Esophagus (tissue), 2 donors: ENCODE data around the gene C2CD3. TPM values are rescaled to one million over a fixed set of nuclear protein-coding genes. Genes with fewer than 3 reads are reported as not detected.

Experiments used
- H3K27ac ChIP-seq, 2 donors: one replicate each; pipeline ENCODE4 v1.5.1; 2013; ENCODE audit warnings: low read depth in 2 of 2, mild to moderate bottlenecking in 2 of 2, inconsistent platforms in 1 of 2, low read length in 1 of 2, moderate library complexity in 1 of 2
- H3K27me3 ChIP-seq, 2 donors: one replicate each; pipeline ENCODE4 v1.6.1; 2013; ENCODE audit warnings: low read length in 2 of 2, control low read depth in 1 of 2, mild to moderate bottlenecking in 1 of 2; ENCODE audit not compliant: insufficient read depth in 2 of 2, control insufficient read depth in 1 of 2
- H3K36me3 ChIP-seq, 2 donors: one replicate each; pipeline ENCODE4 v1.6.1; 2013; ENCODE audit warnings: low read length in 1 of 2; ENCODE audit not compliant: control insufficient read depth in 2 of 2, insufficient read depth in 2 of 2
- H3K4me1 ChIP-seq, 2 donors: one replicate each; pipeline ENCODE4 v1.6.1; 2013; ENCODE audit warnings: low read length in 1 of 2; ENCODE audit not compliant: control insufficient read depth in 2 of 2, insufficient read depth in 2 of 2
- H3K4me3 ChIP-seq, 2 donors: one replicate each; pipeline ENCODE4 v1.5.1; 2013; ENCODE audit warnings: low read length in 2 of 2, mild to moderate bottlenecking in 2 of 2, low read depth in 1 of 2, moderate library complexity in 1 of 2
- H3K9me3 ChIP-seq, 2 donors: one replicate each; pipeline ENCODE4 v1.6.1; 2013; ENCODE audit warnings: mild to moderate bottlenecking in 2 of 2, low read depth in 1 of 2, low read length in 1 of 2, moderate library complexity in 1 of 2; ENCODE audit not compliant: control insufficient read depth in 2 of 2, insufficient read depth in 1 of 2
- WGBS, 2 donors: extraction: QIAGEN DNeasy Blood & Tissue Kit; methylation state at CpG; one replicate each; pipeline ENCODE4 v1.1.7; 2013; 5-methylcytosine and 5-hydroxymethylcytosine counted together
- polyA plus RNA-seq, 2 donors: library from polyadenylated mRNA; stranded (reverse); fragments of 200-250 nt; gene quantifications; one replicate each; pipeline ENCODE4 v1.2.3, GENCODE V29; 2013
- donor health status: healthy with polysubstance abuse.
- donor health status: Bipolar disorder and iron deficiency.

C2CD3 gene
- polyA plus RNA-seq, 2 donors, result 5.4 to 6.4 TPM

- 2 to 3% methylated on average over 28 to 43 of the region's 43 CpGs for WGBS, 2 donors
- no peaks in the 10 kb centered on the region for H3K36me3 ChIP-seq
- H3K4me3 ChIP-seq, result peak within 1 kb of the TSS; percentile 49 to 53
- no peaks in the 10 kb centered on the region for H3K4me1 ChIP-seq
- no peaks in the 10 kb centered on the region for H3K27me3 ChIP-seq
- H3K27ac ChIP-seq, result peak within 1 kb of the TSS; percentile 90 to 93
- H3K9me3 ChIP-seq, result no peaks in the 10 kb centered on the region
Observed at GRCh38 chr11:73982595-73982989, 188.2 kb downstream of the C2CD3 start, which contains the start of gene UCP2. UCP2 (minus strand) TSS chr11:73982843; CDS start chr11:73978378, 4,465 bp downstream.

DNA sequence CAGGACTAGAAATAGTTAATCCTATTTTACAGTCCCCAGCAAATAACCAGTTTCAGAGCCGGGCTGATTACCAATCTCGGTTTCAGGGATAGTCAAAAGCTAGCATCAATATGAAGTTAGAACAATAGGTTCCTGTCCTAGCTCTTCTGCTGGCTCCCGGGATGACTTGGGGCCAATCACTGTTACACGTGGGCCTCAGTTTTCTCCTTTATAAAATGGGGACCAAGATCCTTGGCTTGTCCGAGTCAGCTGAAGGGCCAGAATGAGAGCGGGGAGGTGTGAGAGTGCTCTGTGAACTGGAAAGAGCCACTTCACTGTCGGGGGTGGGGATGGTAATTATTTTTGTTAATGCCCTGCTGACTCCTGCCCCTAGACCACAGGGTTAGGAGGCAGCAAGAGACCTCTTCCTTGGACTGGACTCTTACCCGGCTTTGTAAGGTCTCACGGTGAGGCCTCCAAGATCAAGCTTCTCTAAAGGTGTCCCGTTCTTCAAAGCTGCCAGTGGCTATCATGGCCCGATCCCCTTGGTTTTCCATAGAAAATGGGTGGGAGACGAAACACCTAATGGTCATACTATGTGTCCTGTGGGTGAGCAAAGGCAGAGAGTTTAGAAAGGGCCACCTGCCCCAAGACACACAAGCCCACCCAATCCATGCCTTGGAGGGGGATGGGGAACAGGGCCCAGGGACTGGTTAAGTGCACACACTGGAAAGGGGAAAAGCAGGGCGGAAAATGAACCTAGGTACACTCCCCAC is 189.6 kb downstream of the C2CD3 start:
- Histone ChIP-seq H3K4me1 (no peaks in the 10 kb centered on the region), H3K9me3 (no peaks in the 10 kb centered on the region), H3K36me3 (no peaks in the 10 kb centered on the region), H3K27me3 (no peaks in the 10 kb centered on the region), H3K27ac (no peak overlapping the region), H3K4me3 (peak overlapping the region; percentile 49 to 53)
- WGBS, 2 donors, result 65 to 78% methylated on average over 12 to 13 of the region's 13 CpGs

- WGBS, 2 donors, result 48 to 52% methylated on average over 6 of the region's 6 CpGs
- H3K27ac ChIP-seq, result peak overlapping the region; percentile 34 to 36
- H3K4me1 ChIP-seq, result no peaks in the 10 kb centered on the region
Observed at GRCh38 chr11:73980001-73980961, 190.5 kb downstream of the C2CD3 start.

DNA sequence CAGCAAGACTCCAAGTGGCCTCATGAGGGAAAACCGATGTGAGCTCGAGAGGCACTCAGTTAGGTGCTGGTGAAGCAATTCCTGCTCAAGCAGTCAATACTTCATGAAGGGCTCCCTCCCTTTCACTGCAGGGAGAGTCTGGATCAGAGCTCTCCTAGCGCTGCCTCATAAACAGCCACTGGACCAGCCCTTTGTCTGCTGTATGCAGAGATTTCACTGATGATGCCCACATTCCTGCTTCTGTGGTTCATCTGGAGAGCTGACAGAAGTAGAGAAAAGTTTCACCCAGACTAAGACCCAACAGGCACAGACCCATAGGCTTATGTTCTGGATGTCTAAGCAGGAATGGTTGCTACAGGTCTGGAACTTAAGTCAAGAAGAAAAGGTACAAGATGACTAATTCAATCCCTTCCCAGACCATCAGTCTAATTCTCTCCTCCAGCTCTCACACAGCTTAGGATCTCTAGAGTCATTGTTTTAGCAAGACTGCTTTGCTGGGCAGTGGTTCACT is 192.2 kb downstream of the C2CD3 start:
- no peaks in the 10 kb centered on the region for H3K9me3 ChIP-seq
- 91 to 95% methylated on average over 3 of the region's 3 CpGs for WGBS, 2 donors
- H3K4me3 ChIP-seq, result no peak overlapping the region
- no peak overlapping the region for H3K27ac ChIP-seq
- peaks cover 3 to 12% of the 10 kb centered on the region in 2 donors for H3K4me1 ChIP-seq
- peaks cover 0 to 4% of the 10 kb centered on the region in 2 donors for H3K36me3 ChIP-seq
- no peaks in the 10 kb centered on the region for H3K27me3 ChIP-seq

More at GRCh38 chr11:73980001-73980961, 190.5 kb downstream of the C2CD3 start:
- H3K27me3 ChIP-seq, result no peaks in the 10 kb centered on the region
- no peaks in the 10 kb centered on the region for H3K9me3 ChIP-seq
- H3K36me3 ChIP-seq, result no peaks in the 10 kb centered on the region
- H3K4me3 ChIP-seq, result no peak overlapping the region

DNA sequence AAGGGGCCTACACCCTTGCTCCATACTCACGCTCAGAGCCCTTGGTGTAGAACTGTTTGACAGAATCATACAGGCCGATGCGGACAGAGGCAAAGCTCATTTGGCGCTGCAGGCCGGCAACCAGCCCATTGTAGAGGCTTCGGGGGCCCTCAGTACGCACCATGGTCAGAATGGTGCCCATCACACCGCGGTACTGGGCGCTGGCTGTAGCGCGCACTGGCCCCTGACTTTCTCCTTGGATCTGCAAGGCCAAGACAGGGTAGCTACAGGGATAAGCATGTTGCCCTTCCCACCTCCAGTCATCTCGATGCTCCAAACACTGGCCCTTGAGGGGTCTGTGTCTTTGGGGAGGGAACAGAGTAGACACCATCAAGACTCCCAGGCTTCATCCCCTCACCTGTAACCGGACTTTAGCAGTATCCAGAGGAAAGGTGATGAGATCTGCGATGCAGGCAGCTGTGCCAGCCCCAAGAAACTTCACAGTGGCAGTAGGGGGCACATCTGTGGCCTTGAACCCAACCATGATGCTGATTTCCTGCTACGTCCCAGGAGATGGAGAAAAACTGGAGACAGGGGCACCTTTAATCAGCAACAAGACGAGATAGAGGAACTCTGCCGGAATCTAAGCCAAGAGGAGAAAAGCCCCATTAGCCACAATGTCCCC is 192.8 kb downstream of the C2CD3 start:
- H3K27me3 ChIP-seq, result no peaks in the 10 kb centered on the region
- peaks cover 0 to 4% of the 10 kb centered on the region in 2 donors for H3K36me3 ChIP-seq
- H3K4me1 ChIP-seq, result peaks cover 5 to 12% of the 10 kb centered on the region in 2 donors
- WGBS, 2 donors, result 96 to 98% methylated on average over 18 of the region's 18 CpGs
- H3K9me3 ChIP-seq, result no peaks in the 10 kb centered on the region
- H3K4me3 ChIP-seq, result no peak overlapping the region
- H3K27ac ChIP-seq, result no peak overlapping the region

GRCh38 chr11:73976451-73977151 is 194.2 kb downstream of the C2CD3 start:
- 89% methylated on average over 14 of the region's 14 CpGs for WGBS, 2 donors
- H3K36me3 ChIP-seq, result peaks cover 0 to 4% of the 10 kb centered on the region in 2 donors

DNA sequence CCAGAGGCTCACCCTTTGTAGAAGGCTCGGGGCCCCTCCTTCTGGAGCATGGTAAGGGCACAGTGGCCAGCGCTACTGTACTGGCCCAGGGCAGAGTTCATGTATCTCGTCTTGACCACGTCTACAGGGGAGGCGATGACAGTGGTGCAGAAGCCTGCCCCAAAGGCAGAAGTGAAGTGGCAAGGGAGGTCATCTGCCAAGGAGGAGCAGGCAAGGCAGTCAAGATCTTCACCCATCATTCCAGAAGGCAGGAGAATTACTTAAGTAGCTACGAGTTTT is 195.4 kb downstream of the C2CD3 start:
- H3K4me1 ChIP-seq, result peaks cover 6 to 12% of the 10 kb centered on the region in 2 donors
- no peaks in the 10 kb centered on the region for H3K27me3 ChIP-seq
- peaks cover 0 to 4% of the 10 kb centered on the region in 2 donors for H3K36me3 ChIP-seq
- 71 to 87% methylated on average over 6 of the region's 6 CpGs for WGBS, 2 donors
- no peak overlapping the region for H3K27ac ChIP-seq
- no peak overlapping the region for H3K4me3 ChIP-seq
- H3K9me3 ChIP-seq, result no peaks in the 10 kb centered on the region

More at GRCh38 chr11:73976451-73977151, 194.2 kb downstream of the C2CD3 start:
- Histone ChIP-seq H3K9me3 (no peaks in the 10 kb centered on the region), H3K27ac (no peak overlapping the region), H3K4me3 (no peak overlapping the region), H3K4me1 (peaks cover 6 to 12% of the 10 kb centered on the region in 2 donors), H3K27me3 (no peaks in the 10 kb centered on the region)

DNA sequence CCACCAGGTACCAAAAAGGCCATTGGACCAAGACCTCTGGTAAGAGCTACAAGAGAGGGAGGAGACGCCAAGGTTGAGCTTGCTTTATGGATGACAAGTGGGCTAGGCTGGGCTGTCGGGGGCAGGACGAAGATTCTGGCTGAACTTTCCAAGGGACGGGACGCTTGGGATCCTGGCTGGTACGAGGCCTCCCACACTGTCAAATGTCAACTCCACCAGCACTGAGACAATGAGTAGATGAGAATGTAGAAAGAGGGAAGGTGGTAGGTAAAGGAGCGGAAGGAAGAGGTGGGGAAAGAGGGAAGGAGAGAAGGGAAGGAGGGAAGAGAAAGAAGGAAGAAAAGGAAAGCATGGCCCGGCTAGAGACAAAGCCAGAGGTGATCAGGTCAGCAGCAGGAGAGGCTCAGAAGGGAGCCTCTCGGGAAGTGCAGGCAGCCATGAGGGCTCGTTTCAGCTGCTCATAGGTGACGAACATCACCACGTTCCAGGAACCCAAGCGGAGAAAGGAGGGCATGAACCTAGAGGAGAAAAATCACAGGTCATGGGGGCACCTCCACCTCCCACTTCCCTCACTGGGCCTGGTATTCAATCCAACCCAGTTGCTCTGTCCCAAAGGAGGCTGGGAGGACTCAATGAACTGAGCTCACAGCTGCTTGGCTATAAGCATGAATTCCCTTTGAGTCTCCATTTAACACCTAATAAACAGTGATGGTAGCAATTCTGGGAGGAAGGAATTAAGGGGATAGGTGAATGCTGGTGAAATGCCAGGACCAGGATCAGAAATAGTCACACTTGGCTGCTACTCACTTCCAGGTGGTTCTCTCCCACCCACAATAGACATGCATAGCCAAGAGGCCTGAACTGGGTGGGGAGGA is 196.0 kb downstream of the C2CD3 start:
- peaks cover 6 to 12% of the 10 kb centered on the region in 2 donors for H3K4me1 ChIP-seq
- no peaks in the 10 kb centered on the region for H3K9me3 ChIP-seq
- H3K27ac ChIP-seq, result peak overlapping the region in 1 of 2 donors; percentile 14
- 89 to 90% methylated on average over 13 of the region's 13 CpGs for WGBS, 2 donors
- no peak overlapping the region for H3K4me3 ChIP-seq
- H3K27me3 ChIP-seq, result no peaks in the 10 kb centered on the region
- H3K36me3 ChIP-seq, result peaks cover 0 to 4% of the 10 kb centered on the region in 2 donors
